Muscle layer of duodenum (tissue), 2 donors: Measurements from ENCODE around the gene MYL6.

Source experiments
- H3K27ac ChIP-seq: one replicate; pipeline ENCODE4 v1.7.0; 2013; ENCODE audit warnings: mild to moderate bottlenecking, low read length
- H3K27me3 ChIP-seq: one replicate; pipeline ENCODE4 v1.7.0; 2013; ENCODE audit warnings: low read depth, mild to moderate bottlenecking, control low read depth, low read length
- H3K36me3 ChIP-seq, 2 donors: one replicate each; pipeline ENCODE4 v1.7.0; 2013; ENCODE audit warnings: low read length in 2 of 2, control low read depth in 1 of 2, mild to moderate bottlenecking in 1 of 2; ENCODE audit not compliant: insufficient read depth in 2 of 2, control insufficient read depth in 1 of 2
- H3K4me1 ChIP-seq, 2 donors: one replicate each; pipeline ENCODE4 v1.7.0; 2013; ENCODE audit warnings: low read length in 2 of 2, mild to moderate bottlenecking in 2 of 2, control low read depth in 1 of 2, moderate library complexity in 1 of 2; ENCODE audit not compliant: insufficient read depth in 2 of 2, control insufficient read depth in 1 of 2
- H3K4me3 ChIP-seq, 2 donors: one replicate each; pipeline ENCODE4 v1.7.0; 2013; ENCODE audit warnings: low read length in 2 of 2, low read depth in 1 of 2, mild to moderate bottlenecking in 1 of 2
- H3K9me3 ChIP-seq, 2 donors: one replicate each; pipeline ENCODE4 v1.7.0; 2013; ENCODE audit warnings: low read length in 2 of 2, control low read depth in 1 of 2, mild to moderate bottlenecking in 1 of 2; ENCODE audit not compliant: control insufficient read depth in 1 of 2
- donor health status: healthy.

The MYL6 gene

DNA sequence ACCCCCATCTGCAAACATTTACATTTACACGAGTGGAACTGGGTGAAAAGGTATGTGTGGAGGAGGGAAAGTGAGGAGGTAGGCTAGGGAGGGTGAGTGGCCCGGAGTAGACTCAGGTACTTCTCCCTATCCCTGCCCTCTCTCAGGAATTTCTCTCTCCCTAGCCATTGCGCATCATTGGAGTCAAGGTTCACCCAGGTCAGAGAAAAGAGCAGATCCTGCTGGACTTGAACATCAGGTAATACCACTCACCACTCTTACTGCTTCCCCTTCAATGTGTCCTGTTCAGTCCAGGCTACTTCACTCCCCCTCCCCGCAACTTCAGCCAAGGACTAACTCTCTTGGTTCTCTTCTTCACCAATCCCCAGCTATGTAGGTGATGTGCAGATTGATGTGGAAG, 27.3 kb upstream of the MYL6 start:
- Histone ChIP-seq H3K27ac (no peak overlapping the region), H3K4me1 (peaks cover 17 to 28% of the 10 kb centered on the region in 2 donors), H3K27me3 (no peaks in the 10 kb centered on the region), H3K4me3 (no peak overlapping the region), H3K36me3 (peaks cover 39 to 45% of the 10 kb centered on the region in 2 donors), H3K9me3 (no peaks in the 10 kb centered on the region)

- H3K4me1 ChIP-seq: peaks cover 0 to 5% of the 10 kb centered on the region in 2 donors
- H3K4me3 ChIP-seq: no peak overlapping the region
- no peaks in the 10 kb centered on the region for H3K9me3 ChIP-seq
- H3K27me3 ChIP-seq: no peaks in the 10 kb centered on the region
- H3K27ac ChIP-seq: no peak overlapping the region
- peaks cover 65 to 82% of the 10 kb centered on the region in 2 donors for H3K36me3 ChIP-seq
These were observed 23.3 kb upstream of the MYL6 start for GRCh38 chr12:56134897-56135296.

DNA sequence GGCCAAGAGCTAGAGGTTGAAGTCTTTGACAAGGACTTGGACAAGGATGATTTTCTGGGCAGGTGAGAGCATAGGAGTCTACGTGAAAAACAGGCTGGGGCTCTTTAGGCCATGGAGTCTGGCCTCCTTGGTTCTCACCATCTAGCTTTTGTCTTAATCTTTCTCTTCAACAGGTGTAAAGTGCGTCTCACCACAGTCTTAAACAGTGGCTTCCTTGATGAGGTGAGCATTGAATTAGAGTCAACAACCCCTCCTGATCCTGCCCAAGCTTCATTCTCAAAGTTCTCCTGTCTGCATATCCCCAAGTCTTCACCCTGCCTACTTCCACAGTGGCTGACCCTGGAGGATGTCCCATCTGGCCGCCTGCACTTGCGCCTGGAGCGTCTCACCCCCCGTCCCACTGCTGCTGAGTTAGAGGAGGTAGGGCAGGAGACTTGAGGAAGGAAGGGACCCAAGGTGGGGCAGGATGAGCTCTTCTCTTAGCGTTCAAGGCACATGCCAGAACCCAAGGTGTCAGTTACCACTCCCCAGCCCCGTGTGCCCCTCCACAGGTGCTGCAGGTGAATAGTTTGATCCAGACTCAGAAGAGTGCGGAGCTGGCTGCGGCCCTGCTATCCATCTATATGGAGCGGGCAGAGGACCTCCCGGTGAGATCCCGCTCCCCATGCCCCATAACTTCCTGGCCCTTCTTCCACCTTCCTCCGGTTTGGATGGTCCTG, 20.1 kb upstream of the MYL6 start:
- Histone ChIP-seq H3K27me3 (no peaks in the 10 kb centered on the region), H3K27ac (no peak overlapping the region), H3K4me3 (no peak overlapping the region), H3K9me3 (no peaks in the 10 kb centered on the region), H3K36me3 (peaks cover 65 to 82% of the 10 kb centered on the region in 2 donors), H3K4me1 (peaks cover 0 to 6% of the 10 kb centered on the region in 2 donors)

DNA sequence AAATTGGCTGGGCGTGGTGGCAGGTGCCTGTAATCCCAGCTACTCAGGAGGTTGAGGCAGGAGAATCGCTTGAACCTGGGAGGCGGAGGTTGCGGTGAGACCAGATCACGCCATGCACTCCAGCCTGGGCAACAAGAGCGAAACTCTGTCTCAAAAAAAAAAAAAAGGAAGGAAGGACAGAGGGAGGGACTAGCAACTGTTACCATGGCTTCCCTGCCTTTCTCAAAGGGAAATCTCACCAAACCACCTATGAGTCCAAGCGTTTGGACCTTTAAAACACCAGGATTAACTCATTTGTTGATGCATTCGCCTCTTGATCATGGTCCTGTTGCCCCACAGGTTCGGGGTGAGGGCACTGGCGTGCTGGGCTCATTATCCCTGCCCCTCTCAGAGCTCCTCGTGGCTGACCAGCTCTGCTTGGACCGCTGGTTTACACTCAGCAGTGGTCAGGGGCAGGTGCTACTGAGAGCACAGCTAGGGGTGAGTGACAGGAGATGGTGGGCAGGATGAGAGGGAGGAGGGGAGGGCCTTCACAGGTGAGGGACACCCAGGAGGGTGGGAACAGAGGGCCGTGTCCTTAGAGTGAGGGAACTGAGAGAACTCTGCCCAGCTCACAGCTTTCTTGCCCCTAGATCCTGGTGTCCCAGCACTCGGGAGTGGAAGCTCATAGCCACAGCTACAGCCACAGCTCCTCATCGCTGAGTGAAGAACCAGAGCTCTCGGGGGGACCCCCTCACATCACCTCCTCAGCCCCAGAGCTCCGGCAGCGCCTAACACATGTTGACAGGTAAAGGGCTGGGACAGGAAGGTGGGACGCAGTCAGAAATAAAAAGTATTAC, 16.0 kb upstream of the MYL6 start:
- peaks cover 47 to 73% of the 10 kb centered on the region in 2 donors for H3K36me3 ChIP-seq
- H3K27me3 ChIP-seq: no peaks in the 10 kb centered on the region
- no peak overlapping the region for H3K27ac ChIP-seq
- H3K4me1 ChIP-seq: peaks cover 0 to 19% of the 10 kb centered on the region in 2 donors
- H3K9me3 ChIP-seq: no peaks in the 10 kb centered on the region
- H3K4me3 ChIP-seq: no peak overlapping the region

- H3K27ac ChIP-seq: no peak overlapping the region
- H3K4me1 ChIP-seq: peaks cover 0 to 21% of the 10 kb centered on the region in 2 donors
- H3K36me3 ChIP-seq: peaks cover 37 to 63% of the 10 kb centered on the region in 2 donors
- H3K4me3 ChIP-seq: no peak overlapping the region
- no peaks in the 10 kb centered on the region for H3K27me3 ChIP-seq
- H3K9me3 ChIP-seq: no peaks in the 10 kb centered on the region
These were observed 14.9 kb upstream of the MYL6 start for GRCh38 chr12:56143217-56143616.

GRCh38 chr12:56143870-56144269, 14.3 kb upstream of the MYL6 start:
- Histone ChIP-seq H3K27me3 (no peaks in the 10 kb centered on the region), H3K36me3 (peaks cover 30 to 56% of the 10 kb centered on the region in 2 donors), H3K4me1 (peaks cover 0 to 21% of the 10 kb centered on the region in 2 donors), H3K9me3 (no peaks in the 10 kb centered on the region), H3K27ac (no peak overlapping the region), H3K4me3 (no peak overlapping the region)

DNA sequence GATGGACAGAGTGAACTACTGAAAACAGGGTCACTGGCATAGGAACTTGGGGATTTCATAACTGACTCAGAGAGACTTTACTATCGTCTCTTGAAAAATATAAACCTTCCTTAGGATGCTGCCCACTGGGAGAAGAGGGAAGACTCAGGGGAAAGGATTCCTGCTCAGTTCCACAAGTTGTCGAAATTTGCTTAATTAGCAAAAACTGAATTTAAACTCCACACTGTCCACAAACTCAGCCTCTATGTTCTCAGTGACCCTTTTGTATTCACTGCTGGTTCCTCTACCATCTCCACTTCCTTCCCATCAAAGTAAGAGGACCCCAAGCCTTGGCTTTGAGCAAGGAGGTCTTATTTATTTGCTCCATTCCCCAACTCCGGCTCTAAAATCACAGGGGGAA, 12.9 kb upstream of the MYL6 start:
- no peaks in the 10 kb centered on the region for H3K27me3 ChIP-seq
- peaks cover 0 to 21% of the 10 kb centered on the region in 2 donors for H3K4me1 ChIP-seq
- H3K4me3 ChIP-seq: no peak overlapping the region
- no peaks in the 10 kb centered on the region for H3K9me3 ChIP-seq
- no peak overlapping the region for H3K27ac ChIP-seq
- peaks cover 30 to 43% of the 10 kb centered on the region in 2 donors for H3K36me3 ChIP-seq

- no peak overlapping the region for H3K4me3 ChIP-seq
- H3K27me3 ChIP-seq: no peaks in the 10 kb centered on the region
- H3K36me3 ChIP-seq: peaks cover 21 to 34% of the 10 kb centered on the region in 2 donors
- H3K9me3 ChIP-seq: no peaks in the 10 kb centered on the region
- H3K4me1 ChIP-seq: peaks cover 6 to 29% of the 10 kb centered on the region in 2 donors
- no peak overlapping the region for H3K27ac ChIP-seq
These were observed 11.4 kb upstream of the MYL6 start for GRCh38 chr12:56146492-56147460.

- H3K4me3 ChIP-seq: no peak overlapping the region
- no peaks in the 10 kb centered on the region for H3K36me3 ChIP-seq
- no peaks in the 10 kb centered on the region for H3K27me3 ChIP-seq
- H3K27ac ChIP-seq: no peak overlapping the region
- no peaks in the 10 kb centered on the region for H3K9me3 ChIP-seq
- H3K4me1 ChIP-seq: peaks cover 16 to 31% of the 10 kb centered on the region in 2 donors
These were observed 7.6 kb upstream of the MYL6 start for GRCh38 chr12:56150563-56150962.

- H3K4me3 ChIP-seq: peak overlapping the region; percentile 69 to 75
- no peaks in the 10 kb centered on the region for H3K9me3 ChIP-seq
- H3K27ac ChIP-seq: peak overlapping the region; percentile 93
- no peaks in the 10 kb centered on the region for H3K36me3 ChIP-seq
- H3K27me3 ChIP-seq: no peaks in the 10 kb centered on the region
- peaks cover 16 to 26% of the 10 kb centered on the region in 2 donors for H3K4me1 ChIP-seq
These were observed 6.5 kb upstream of the MYL6 start for GRCh38 chr12:56151672-56152131.
